PC-3 (cell line): ENCODE data around the gene TMEM184C.

Experiments used
- EZH2 ChIP-seq: fragments of 300-600 bp; sonication (generic); IDR thresholded peaks from one replicate; pipeline ENCODE4 v1.6.1; 2017; ENCODE audit warnings: antibody characterized with exemption, mild to moderate bottlenecking, low read length; ENCODE audit not compliant: unreplicated experiment
- EZH2phosphoT487 ChIP-seq: fragments of 300-600 bp; sonication (generic); IDR thresholded peaks from 2 replicates; pipeline ENCODE4 v1.6.1; 2018; ENCODE audit warnings: mild to moderate bottlenecking, antibody characterized with exemption, low read length, borderline replicate concordance
- TF ChIP-seq, protein P1 (sequence below): fragments of 300-600 bp; sonication (generic); conservative IDR thresholded peaks from 2 replicates; pipeline ENCODE4 v1.5.1; 2017; ENCODE audit warnings: antibody characterized with exemption, low read depth, mild to moderate bottlenecking, low read length

DNA sequence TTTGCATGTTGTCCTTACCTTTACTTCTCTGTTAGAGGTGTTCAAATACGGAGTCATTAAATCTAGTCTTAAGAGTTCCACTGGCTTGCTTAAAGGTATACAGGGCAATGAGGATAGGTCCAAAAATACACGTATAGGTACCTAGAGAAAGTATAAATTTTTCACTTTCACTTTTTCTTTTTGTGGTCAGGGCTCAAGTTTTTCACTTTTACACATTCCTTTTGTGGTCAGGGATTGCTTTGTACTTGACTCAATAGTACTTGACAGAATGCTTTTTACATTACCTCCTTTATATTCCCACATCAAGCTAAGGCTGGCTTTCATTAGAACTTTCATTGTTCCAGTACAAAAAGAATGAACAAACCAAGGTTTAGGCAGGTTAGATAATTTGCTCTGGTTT is 21.7 kb downstream of the TMEM184C start:
- TF ChIP-seq, protein P1, sequence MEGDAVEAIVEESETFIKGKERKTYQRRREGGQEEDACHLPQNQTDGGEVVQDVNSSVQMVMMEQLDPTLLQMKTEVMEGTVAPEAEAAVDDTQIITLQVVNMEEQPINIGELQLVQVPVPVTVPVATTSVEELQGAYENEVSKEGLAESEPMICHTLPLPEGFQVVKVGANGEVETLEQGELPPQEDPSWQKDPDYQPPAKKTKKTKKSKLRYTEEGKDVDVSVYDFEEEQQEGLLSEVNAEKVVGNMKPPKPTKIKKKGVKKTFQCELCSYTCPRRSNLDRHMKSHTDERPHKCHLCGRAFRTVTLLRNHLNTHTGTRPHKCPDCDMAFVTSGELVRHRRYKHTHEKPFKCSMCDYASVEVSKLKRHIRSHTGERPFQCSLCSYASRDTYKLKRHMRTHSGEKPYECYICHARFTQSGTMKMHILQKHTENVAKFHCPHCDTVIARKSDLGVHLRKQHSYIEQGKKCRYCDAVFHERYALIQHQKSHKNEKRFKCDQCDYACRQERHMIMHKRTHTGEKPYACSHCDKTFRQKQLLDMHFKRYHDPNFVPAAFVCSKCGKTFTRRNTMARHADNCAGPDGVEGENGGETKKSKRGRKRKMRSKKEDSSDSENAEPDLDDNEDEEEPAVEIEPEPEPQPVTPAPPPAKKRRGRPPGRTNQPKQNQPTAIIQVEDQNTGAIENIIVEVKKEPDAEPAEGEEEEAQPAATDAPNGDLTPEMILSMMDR: no peak
- TF ChIP-seq EZH2phosphoT487: no peak
- TF ChIP-seq EZH2: no peak
